HCT116 (cell line): ENCODE data around the gene TSSK6.

Experiments used
- CTCF ChIP-seq, 3 experiments: fragments of 200-600 bp in 1 of 3; sonication (generic) in 1 of 3; IDR thresholded peaks in 2 of 3; conservative IDR thresholded peaks in 1 of 3; 2 replicates each; pipeline ENCODE4 v1.5.1; 2012 to 2017; ENCODE audit warnings: low read depth in 2 of 3, low read length in 2 of 3, antibody characterized with exemption in 1 of 3, borderline replicate concordance in 1 of 3, control low read depth in 1 of 3, mild to moderate bottlenecking in 1 of 3, mixed read lengths in 1 of 3, mixed run types in 1 of 3, moderate library complexity in 1 of 3; ENCODE audit not compliant: insufficient read depth in 1 of 3
- ELF1 ChIP-seq: IDR thresholded peaks from 2 replicates; pipeline ENCODE4 v1.6.1; 2012; ENCODE audit warnings: low read depth, borderline replicate concordance
- EZH2phosphoT487 ChIP-seq: fragments of 200-600 bp; IDR thresholded peaks from 2 replicates; pipeline ENCODE4 v1.6.1; 2018; ENCODE audit warnings: antibody characterized with exemption, borderline replicate concordance
- MAX ChIP-seq: IDR thresholded peaks from 2 replicates; pipeline ENCODE4 v1.6.1; 2012
- POLR2A ChIP-seq: IDR thresholded peaks from 2 replicates; pipeline ENCODE4 v1.7.0; 2011; ENCODE audit warnings: borderline replicate concordance; ENCODE audit not compliant: insufficient read depth, insufficient read length; ENCODE audit errors: extremely low read depth
- POLR2AphosphoS5 ChIP-seq: IDR thresholded peaks from 2 replicates; pipeline ENCODE4 v1.6.1; 2011; ENCODE audit warnings: mild to moderate bottlenecking, low read depth, low read length, moderate library complexity
- RAD21 ChIP-seq: IDR thresholded peaks from 2 replicates; pipeline ENCODE4 v1.6.1; 2012; ENCODE audit warnings: low read depth, mild to moderate bottlenecking
- SIN3A ChIP-seq: IDR thresholded peaks from 2 replicates; pipeline ENCODE4 v1.6.1; 2012; ENCODE audit warnings: low read depth
- SP1 ChIP-seq: IDR thresholded peaks from 2 replicates; pipeline ENCODE4 v1.6.1; 2012; ENCODE audit warnings: low read depth
- SRF ChIP-seq: IDR thresholded peaks from 2 replicates; pipeline ENCODE4 v1.6.1; 2012; ENCODE audit warnings: low read depth
- ZFX ChIP-seq: fragments of 450-650 bp; IDR thresholded peaks from 2 replicates; pipeline ENCODE4 v1.6.1; 2017

GRCh38 chr19:19543640-19544039 lies 28.3 kb upstream of the TSSK6 start:
- TF ChIP-seq ELF1 (no peak), POLR2A (no peak), CTCF (IDR thresholded peaks at IDR 0.05 in 2 of 3, conservative IDR thresholded peaks at IDR 0.05 in 1 of 3; ENCODE audit: borderline replicate concordance in 1 of 3, insufficient read depth in 1 of 3, low read depth in 2 of 3, low read length in 2 of 3) (no peak), ZFX (no peak), MAX (no peak), SRF (no peak), SIN3A (no peak), POLR2AphosphoS5 (no peak), RAD21 (no peak), SP1 (no peak), EZH2phosphoT487 (no peak)
